ENCODE data around the gene ADH1A.

Gene ADH1A

GRCh38 chr4:99290848-99291786 is at the start of gene ADH1A:
TSS of gene ADH1A (minus strand) at chr4:99290985. CDS start at chr4:99290914, 71 bp downstream.
- H3K27me3 ChIP-seq (replicated peaks), result no peaks in the 10 kb centered on the region
- no peaks in the 10 kb centered on the region for H3K36me3 ChIP-seq (replicated peaks)
- no peak within 1 kb of the TSS for H3K27ac ChIP-seq
- DNase-seq, result no peak
- H3K4me3 ChIP-seq (ENCODE audit: low read depth, low read length), result no peak within 1 kb of the TSS
- in situ Hi-C loops (cut with HindIII; ENCODE audit: low pct_ligation_motif_present, low sequenced_read_pairs), result no loop called here
- TF ChIP-seq CTCF (IDR thresholded peaks at IDR 0.05; ENCODE audit: low read depth, low read length, missing control alignments), result no peak

GRCh38 chr4:99339172-99339571 is 48.4 kb upstream of the ADH1A start:
- no peaks in the 10 kb centered on the region for H3K27me3 ChIP-seq (replicated peaks)
- no peak overlapping the region for H3K4me3 ChIP-seq (ENCODE audit: low read depth, low read length)
- no peaks in the 10 kb centered on the region for H3K36me3 ChIP-seq (replicated peaks)
- H3K27ac ChIP-seq, result no peak overlapping the region
- TF ChIP-seq CTCF (IDR thresholded peaks at IDR 0.05; ENCODE audit: low read depth, low read length, missing control alignments), result no peak
- DNase-seq, result no peak
- in situ Hi-C loops (cut with HindIII; ENCODE audit: low pct_ligation_motif_present, low sequenced_read_pairs), result no loop called here

GRCh38 chr4:99336553-99336952 is 45.8 kb upstream of the ADH1A start:
- in situ Hi-C loops (cut with HindIII; ENCODE audit: low pct_ligation_motif_present, low sequenced_read_pairs), result no loop called here
- no peak for DNase-seq
- Histone ChIP-seq H3K36me3 (replicated peaks) (no peaks in the 10 kb centered on the region), H3K4me3 (ENCODE audit: low read depth, low read length) (no peak overlapping the region), H3K27ac (no peak overlapping the region), H3K27me3 (replicated peaks) (no peaks in the 10 kb centered on the region)
- no peak for TF ChIP-seq CTCF (IDR thresholded peaks at IDR 0.05; ENCODE audit: low read depth, low read length, missing control alignments)

- in situ Hi-C loops (cut with HindIII; ENCODE audit: low pct_ligation_motif_present, low sequenced_read_pairs), result no loop called here
- Histone ChIP-seq H3K4me3 (ENCODE audit: low read depth, low read length) (no peak overlapping the region), H3K27me3 (replicated peaks) (no peaks in the 10 kb centered on the region), H3K36me3 (replicated peaks) (no peaks in the 10 kb centered on the region), H3K27ac (no peak overlapping the region)
- DNase-seq, result no peak
- no peak for TF ChIP-seq CTCF (IDR thresholded peaks at IDR 0.05; ENCODE audit: low read depth, low read length, missing control alignments)
Observed at GRCh38 chr4:99334880-99335279, 44.1 kb upstream of the ADH1A start.

- TF ChIP-seq CTCF (IDR thresholded peaks at IDR 0.05; ENCODE audit: low read depth, low read length, missing control alignments), result no peak
- no peaks in the 10 kb centered on the region for H3K27me3 ChIP-seq (replicated peaks)
- in situ Hi-C loops (cut with HindIII; ENCODE audit: low pct_ligation_motif_present, low sequenced_read_pairs), result no loop called here
- H3K4me3 ChIP-seq (ENCODE audit: low read depth, low read length), result no peak overlapping the region
- H3K27ac ChIP-seq, result no peak overlapping the region
- DNase-seq, result no peak
- no peaks in the 10 kb centered on the region for H3K36me3 ChIP-seq (replicated peaks)
Observed at GRCh38 chr4:99330648-99331047, 39.9 kb upstream of the ADH1A start.

Data from brain microvascular endothelial cell (primary cell).